CD14-positive monocyte (primary cell): ENCODE data around the gene NSMF. TPM values are rescaled to one million over a fixed set of nuclear protein-coding genes. Genes with fewer than 3 reads are reported as not detected.

Experiments
- DNase-seq, 3 donors: peaks; one replicate each; pipeline ENCODE4 v3.0.0-alpha.2; 2011 to 2022
- H2AFZ ChIP-seq: 2 replicates; pipeline ENCODE4 v1.6.0; 2012; ENCODE audit warnings: mild to moderate bottlenecking, low read depth, low read length, inconsistent platforms; ENCODE audit not compliant: insufficient read depth, poor library complexity, severe bottlenecking
- H3K27ac ChIP-seq, 2 donors: 1 replicate in 1 of 2; 2 replicates in 1 of 2; pipeline ENCODE4 v1.5.1; 2012 to 2013; ENCODE audit warnings: low read length in 2 of 2, control low read depth in 1 of 2, inconsistent platforms in 1 of 2, low read depth in 1 of 2, mild to moderate bottlenecking in 1 of 2
- H3K27me3 ChIP-seq, 2 donors: one replicate each; pipeline versions ENCODE4 v1.6.0 to v1.6.1; 2011 to 2013; ENCODE audit warnings: low read length in 2 of 2; ENCODE audit not compliant: control insufficient read depth in 2 of 2, insufficient read depth in 2 of 2
- H3K36me3 ChIP-seq, 2 donors: replicated peaks in 1 of 2; 1 replicate in 1 of 2; 2 replicates in 1 of 2; pipeline versions ENCODE4 v1.5.1 to v1.6.1; 2012 to 2013; ENCODE audit warnings: low read length in 2 of 2, control low read depth in 1 of 2, inconsistent platforms in 1 of 2, mild to moderate bottlenecking in 1 of 2; ENCODE audit not compliant: insufficient read depth in 2 of 2, control insufficient read depth in 1 of 2
- H3K4me1 ChIP-seq, 2 donors: 1 replicate in 1 of 2; 2 replicates in 1 of 2; pipeline versions ENCODE4 v1.5.1 to v1.6.1; 2012 to 2013; ENCODE audit warnings: low read length in 2 of 2, control low read depth in 1 of 2, inconsistent platforms in 1 of 2, mild to moderate bottlenecking in 1 of 2, moderate library complexity in 1 of 2; ENCODE audit not compliant: insufficient read depth in 2 of 2, control insufficient read depth in 1 of 2
- H3K4me2 ChIP-seq: replicated peaks from 2 replicates; pipeline ENCODE3; 2012; ENCODE audit warnings: low read length, moderate library complexity, mild to moderate bottlenecking; ENCODE audit not compliant: poor library complexity, severe bottlenecking; ENCODE audit errors: extremely low read depth
- H3K4me3 ChIP-seq, 3 experiments: fragments of 200-600 bp in 1 of 3; sonication (generic) in 1 of 3; replicated peaks in 1 of 3; 1 replicate in 2 of 3; 2 replicates in 1 of 3; pipeline ENCODE4 v1.5.1; 2011 to 2013; ENCODE audit warnings: low read length in 3 of 3, mild to moderate bottlenecking in 3 of 3, control low read depth in 2 of 3, low read depth in 2 of 3, inconsistent platforms in 1 of 3, moderate library complexity in 1 of 3
- H3K79me2 ChIP-seq: 2 replicates; pipeline ENCODE4 v1.6.0; 2012; ENCODE audit warnings: mild to moderate bottlenecking, control low read depth, inconsistent platforms, low read length, moderate library complexity; ENCODE audit not compliant: insufficient read depth
- H3K9ac ChIP-seq: 2 replicates; pipeline ENCODE4 v1.6.0; 2017; ENCODE audit warnings: low read length, mild to moderate bottlenecking; ENCODE audit not compliant: insufficient read depth, poor library complexity, severe bottlenecking
- H3K9me3 ChIP-seq, 2 donors: replicated peaks in 1 of 2; 1 replicate in 1 of 2; 2 replicates in 1 of 2; pipeline versions ENCODE4 v1.5.1 to v1.6.1; 2012 to 2013; ENCODE audit warnings: low read length in 2 of 2, control low read depth in 1 of 2; ENCODE audit not compliant: control insufficient read depth in 1 of 2, insufficient read depth in 1 of 2
- H4K20me1 ChIP-seq: 2 replicates; pipeline ENCODE4 v1.6.0; 2012; ENCODE audit warnings: mild to moderate bottlenecking, low read length, control low read depth, moderate library complexity; ENCODE audit not compliant: insufficient read depth
- H3K27ac Mint-ChIP-seq, 7 donors: one replicate each; pipeline ENCODE4 v1.8.0; 2020; ENCODE audit warnings: mild to moderate bottlenecking in 7 of 7, mixed read lengths in 7 of 7, moderate library complexity in 6 of 7, inconsistent platforms in 2 of 7
- H3K27me3 Mint-ChIP-seq, 3 donors: one replicate each; pipeline ENCODE4 v1.8.0; 2021 to 2022; ENCODE audit warnings: low read depth in 3 of 3, mild to moderate bottlenecking in 3 of 3, mixed read lengths in 3 of 3, moderate library complexity in 3 of 3, inconsistent platforms in 1 of 3
- H3K36me3 Mint-ChIP-seq, 2 donors: one replicate each; pipeline ENCODE4 v1.8.0; 2020; ENCODE audit warnings: mixed read lengths in 2 of 2, inconsistent platforms in 1 of 2, mild to moderate bottlenecking in 1 of 2
- H3K4me1 Mint-ChIP-seq: one replicate; pipeline ENCODE4 v1.8.0; 2020; ENCODE audit warnings: mild to moderate bottlenecking, mixed read lengths
- H3K4me3 Mint-ChIP-seq, 2 donors: one replicate each; pipeline ENCODE4 v1.8.0; 2020; ENCODE audit warnings: mild to moderate bottlenecking in 2 of 2, mixed read lengths in 2 of 2, moderate library complexity in 1 of 2
- H3K9me3 Mint-ChIP-seq, 7 donors: one replicate each; pipeline ENCODE4 v1.8.0; 2020 to 2022; ENCODE audit warnings: mixed read lengths in 7 of 7, mild to moderate bottlenecking in 6 of 7, moderate library complexity in 6 of 7, inconsistent platforms in 2 of 7
- WGBS: methylation state at CpG from one replicate; pipeline ENCODE4 v1.1.5; 2013; ENCODE audit warnings: missing lambda C conversion rate; ENCODE audit not compliant: insufficient coverage; 5-methylcytosine and 5-hydroxymethylcytosine counted together
- intact Hi-C, 2 donors: fragments of 100-400 bp; cut with micrococcal nuclease; formaldehyde crosslinking; loops; one replicate each; pipeline versions ENCODE4 v1.15.0 to v1.15.1; 2023
- polyA plus RNA-seq, 3 donors: library from polyadenylated mRNA; depleted of rRNA in 1 of 3; unstranded in 2 of 3; stranded (reverse) in 1 of 3; fragments of 300-500 nt in 2 of 3; fragments of >200 nt in 1 of 3; fragmentation: Illumina TruSeq in 2 of 3; gene quantifications; 1 replicate in 2 of 3; 2 replicates in 1 of 3; pipeline ENCODE4 v1.2.3, GENCODE V29; 2012 to 2021
- TF ChIP-seq, protein P1 (sequence below): fragments of 200-600 bp; IDR thresholded peaks from one replicate; pipeline ENCODE4 v1.8.0; 2022; ENCODE audit warnings: antibody characterized with exemption, mild to moderate bottlenecking

NSMF gene
- polyA plus RNA-seq, 3 donors: 4.6 to 68.4 (median 5.3) TPM

DNA sequence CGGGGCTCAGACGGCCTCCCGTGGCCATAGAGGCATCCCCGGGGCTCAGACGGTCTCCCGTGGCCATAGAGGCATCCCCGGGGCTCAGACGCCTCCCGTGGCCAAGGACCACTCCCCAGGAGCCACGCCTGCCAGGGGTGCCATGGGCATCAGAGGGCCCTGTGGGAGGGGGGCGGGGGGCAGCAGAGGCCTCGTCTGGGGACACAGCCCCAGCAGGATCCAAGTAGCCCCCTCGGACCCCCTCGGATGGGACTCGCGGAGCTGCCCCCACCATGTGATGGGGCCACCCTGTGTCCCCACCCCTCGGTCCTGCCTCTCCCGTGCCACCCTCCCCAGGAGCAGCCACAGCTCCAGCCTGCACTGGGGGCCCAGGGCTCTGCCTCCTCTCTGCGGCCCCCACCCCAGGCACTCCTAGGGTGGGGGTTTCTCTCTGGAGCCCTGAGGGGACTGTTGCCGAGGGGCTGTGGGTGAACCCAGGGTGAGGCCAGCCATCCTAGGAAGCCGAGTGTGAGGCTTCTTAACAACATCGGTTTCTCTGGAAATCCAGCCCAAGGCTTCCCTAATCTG, 20.5 kb downstream of the NSMF start:
- H3K27me3 Mint-ChIP-seq: peaks cover 9 to 36% (median 19%) of the 10 kb centered on the region in 3 donors
- no peaks in the 10 kb centered on the region for H4K20me1 ChIP-seq
- intact Hi-C loops: no loop called here
- no peak overlapping the region for H3K27ac Mint-ChIP-seq
- no peak overlapping the region for H3K4me2 ChIP-seq
- peaks cover 2% of the 10 kb centered on the region for H3K4me1 Mint-ChIP-seq
- 85% methylated on average over 14 of the region's 22 CpGs for WGBS
- H3K9ac ChIP-seq: no peak overlapping the region
- no peak overlapping the region for H3K4me3 ChIP-seq
- peaks cover 0 to 2% of the 10 kb centered on the region in 2 donors for H3K36me3 Mint-ChIP-seq
- H3K4me3 Mint-ChIP-seq: no peak overlapping the region
- no peaks in the 10 kb centered on the region for H3K79me2 ChIP-seq
- no peak for DNase-seq
- peaks cover 4 to 5% of the 10 kb centered on the region in 2 donors for H3K4me1 ChIP-seq
- H2AFZ ChIP-seq: no peak overlapping the region
- H3K9me3 Mint-ChIP-seq: peaks cover 0 to 6% (median 3%) of the 10 kb centered on the region in 7 donors
- peaks cover 5 to 11% of the 10 kb centered on the region in 2 donors for H3K27me3 ChIP-seq
- TF ChIP-seq, protein P1, sequence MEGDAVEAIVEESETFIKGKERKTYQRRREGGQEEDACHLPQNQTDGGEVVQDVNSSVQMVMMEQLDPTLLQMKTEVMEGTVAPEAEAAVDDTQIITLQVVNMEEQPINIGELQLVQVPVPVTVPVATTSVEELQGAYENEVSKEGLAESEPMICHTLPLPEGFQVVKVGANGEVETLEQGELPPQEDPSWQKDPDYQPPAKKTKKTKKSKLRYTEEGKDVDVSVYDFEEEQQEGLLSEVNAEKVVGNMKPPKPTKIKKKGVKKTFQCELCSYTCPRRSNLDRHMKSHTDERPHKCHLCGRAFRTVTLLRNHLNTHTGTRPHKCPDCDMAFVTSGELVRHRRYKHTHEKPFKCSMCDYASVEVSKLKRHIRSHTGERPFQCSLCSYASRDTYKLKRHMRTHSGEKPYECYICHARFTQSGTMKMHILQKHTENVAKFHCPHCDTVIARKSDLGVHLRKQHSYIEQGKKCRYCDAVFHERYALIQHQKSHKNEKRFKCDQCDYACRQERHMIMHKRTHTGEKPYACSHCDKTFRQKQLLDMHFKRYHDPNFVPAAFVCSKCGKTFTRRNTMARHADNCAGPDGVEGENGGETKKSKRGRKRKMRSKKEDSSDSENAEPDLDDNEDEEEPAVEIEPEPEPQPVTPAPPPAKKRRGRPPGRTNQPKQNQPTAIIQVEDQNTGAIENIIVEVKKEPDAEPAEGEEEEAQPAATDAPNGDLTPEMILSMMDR: no peak
- H3K27ac ChIP-seq: no peak overlapping the region
- H3K36me3 ChIP-seq: no peaks in the 10 kb centered on the region
- peaks cover 0 to 5% of the 10 kb centered on the region in 2 donors for H3K9me3 ChIP-seq

- Histone ChIP-seq H3K4me2 (no peak overlapping the region), H3K9me3 (peaks cover 0 to 5% of the 10 kb centered on the region in 2 donors), H3K4me3 (no peak overlapping the region), H3K9ac (no peak overlapping the region), H4K20me1 (no peaks in the 10 kb centered on the region), H2AFZ (no peak overlapping the region), H3K27ac (no peak overlapping the region), H3K27me3 (peaks cover 5 to 10% of the 10 kb centered on the region in 2 donors), H3K36me3 (no peaks in the 10 kb centered on the region), H3K79me2 (no peaks in the 10 kb centered on the region), H3K4me1 (peaks cover 4 to 5% of the 10 kb centered on the region in 2 donors)
- Mint-ChIP-seq H3K4me3 (no peak overlapping the region), H3K27me3 (peaks cover 9 to 30% (median 15%) of the 10 kb centered on the region in 3 donors), H3K9me3 (peaks cover 0 to 6% (median 3%) of the 10 kb centered on the region in 7 donors), H3K36me3 (peaks cover 0 to 2% of the 10 kb centered on the region in 2 donors), H3K27ac (no peak overlapping the region), H3K4me1 (peaks cover 2% of the 10 kb centered on the region)
- 93% methylated on average over 39 of the region's 40 CpGs for WGBS
- DNase-seq: no peak
- TF ChIP-seq, protein P1: no peak
- intact Hi-C loops: no loop called here
Observed at GRCh38 chr9:137437691-137438590, 21.2 kb downstream of the NSMF start.
